GM12878 (cell line): ENCODE measurements around the gene TCP1. TPM values are rescaled to one million over a fixed set of nuclear protein-coding genes. Genes with fewer than 3 reads are reported as not detected.

Experiments used
- ATF7 ChIP-seq: fragments of 450-650 bp; IDR thresholded peaks from 2 replicates; pipeline ENCODE4 v1.6.1; 2016; ENCODE audit warnings: low read depth, mild to moderate bottlenecking
- CEBPB ChIP-seq, 2 experiments: fragments of 150-350 bp in 1 of 2; IDR thresholded peaks; 2 replicates each; pipeline ENCODE4 v1.6.1; 2012 to 2014; ENCODE audit warnings: low read depth in 2 of 2, low read length in 2 of 2, borderline replicate concordance in 1 of 2, inconsistent platforms in 1 of 2
- E2F4 ChIP-seq: IDR thresholded peaks from 2 replicates; pipeline ENCODE4 v1.6.1; 2012; ENCODE audit warnings: low read depth, low read length, improper control_type of control experiment
- ESRRA ChIP-seq: IDR thresholded peaks from 2 replicates; pipeline ENCODE4 v1.6.1; 2012; ENCODE audit warnings: mild to moderate bottlenecking, low read length, improper control_type of control experiment
- GABPA ChIP-seq: IDR thresholded peaks from 2 replicates; pipeline ENCODE4 v1.6.1; 2014; ENCODE audit warnings: antibody characterized with exemption, low read depth, mild to moderate bottlenecking, inconsistent platforms
- IRF3 ChIP-seq: fragments of 450-650 bp; IDR thresholded peaks from 2 replicates; pipeline ENCODE4 v1.6.1; 2014; ENCODE audit warnings: mild to moderate bottlenecking
- IRF4 ChIP-seq: IDR thresholded peaks from 2 replicates; pipeline ENCODE4 v1.6.1; 2011; ENCODE audit warnings: low read depth, low read length
- MTA3 ChIP-seq: IDR thresholded peaks from 2 replicates; pipeline ENCODE4 v1.6.1; 2012; ENCODE audit warnings: low read length, inconsistent platforms, borderline replicate concordance
- NFXL1 ChIP-seq: fragments of 450-650 bp; IDR thresholded peaks from 2 replicates; pipeline ENCODE4 v1.6.1; 2017; ENCODE audit warnings: antibody characterized with exemption, mild to moderate bottlenecking, borderline replicate concordance
- PRDM15 ChIP-seq: fragments of 450-650 bp; formaldehyde crosslinking; IDR thresholded peaks from 2 replicates; pipeline ENCODE4 v1.4.0; 2020; ENCODE audit warnings: mild to moderate bottlenecking, moderate library complexity
- SMARCA5 ChIP-seq: fragments of 450-650 bp; IDR thresholded peaks from 2 replicates; pipeline ENCODE4 v1.6.1; 2017; ENCODE audit warnings: mild to moderate bottlenecking
- ZBED1 ChIP-seq: IDR thresholded peaks from 2 replicates; pipeline ENCODE4 v1.6.1; 2016; ENCODE audit warnings: borderline replicate concordance
- ZNF592 ChIP-seq: fragments of 450-650 bp; IDR thresholded peaks from 2 replicates; pipeline ENCODE4 v1.6.1; 2017; ENCODE audit warnings: mild to moderate bottlenecking, moderate library complexity
- polyA plus RNA-seq, 11 experiments: library from polyadenylated mRNA; depleted of rRNA in 4 of 11; unstranded in 6 of 11; stranded (reverse) in 5 of 11; fragments of >200 nt; fragmentation: Nextera tagmentation in 4 of 11; fragmentation: Illumina TruSeq in 1 of 11; extraction: Ambion mirVana in 4 of 11; extraction: Trizol in 1 of 11; gene quantifications; 1 replicate in 1 of 11; 2 replicates in 10 of 11; pipeline versions ENCODE4 v1.2.1 to v1.2.3, GENCODE V29; 2011 to 2016; ENCODE audit warnings: inconsistent platforms in 2 of 11, missing spikeins in 2 of 11, low read depth in 1 of 11
- total RNA-seq, 4 experiments: library from RNA; depleted of rRNA in 3 of 4; stranded (reverse); fragments of >200 nt in 3 of 4; fragmentation: Illumina TruSeq in 1 of 4; extraction: Trizol in 1 of 4; gene quantifications; 2 replicates each; pipeline versions ENCODE4 v1.2.1 to v1.2.3, GENCODE V29; 2013 to 2021

The TCP1 gene
- total and polyA plus RNA-seq, 10 of the 15 experiments (the other 5 are each of a cell fraction or from before 2014, with no cell fraction given): 133 to 457 (median 306) TPM

- no peak for TF ChIP-seq PRDM15 (CRISPR knock-in tag)
- no peak for TF ChIP-seq ESRRA
- TF ChIP-seq E2F4: no peak
- TF ChIP-seq ZNF592: no peak
- no peak for TF ChIP-seq CEBPB (IDR thresholded peaks at IDR 0.05; ENCODE audit: borderline replicate concordance in 1 of 2, low read depth in 2 of 2, low read length in 2 of 2)
- TF ChIP-seq ATF7: no peak
- no peak for TF ChIP-seq ZBED1
- no peak for TF ChIP-seq MTA3
- no peak for TF ChIP-seq SMARCA5
- no peak for TF ChIP-seq NFXL1
- peak; percentile 57 for TF ChIP-seq GABPA
- TF ChIP-seq IRF3: no peak
- TF ChIP-seq IRF4: no peak
Measured at GRCh38 chr6:159761129-159761872, 28.1 kb downstream of the TCP1 start (continued).
